ENCODE results near the gene MBTPS2.
"Not testable (repeated sequence)": the region's sequence is repeated elsewhere in the genome, so short reads cannot be mapped to it uniquely, and the experiment has no call there.

Gene MBTPS2

GRCh38 chrX:21839334-21840192, at the start of gene MBTPS2:
TSS of gene MBTPS2 (plus strand) at chrX:21839617. CDS start at chrX:21839735, 118 bp downstream.
- peak; percentile 83 for DNase-seq

GRCh38 chrX:21798677-21799219, 40.7 kb upstream of the MBTPS2 start:
- no peak for DNase-seq

GRCh38 chrX:21799767-21800166, 39.6 kb upstream of the MBTPS2 start:
- no peak for DNase-seq

DNA sequence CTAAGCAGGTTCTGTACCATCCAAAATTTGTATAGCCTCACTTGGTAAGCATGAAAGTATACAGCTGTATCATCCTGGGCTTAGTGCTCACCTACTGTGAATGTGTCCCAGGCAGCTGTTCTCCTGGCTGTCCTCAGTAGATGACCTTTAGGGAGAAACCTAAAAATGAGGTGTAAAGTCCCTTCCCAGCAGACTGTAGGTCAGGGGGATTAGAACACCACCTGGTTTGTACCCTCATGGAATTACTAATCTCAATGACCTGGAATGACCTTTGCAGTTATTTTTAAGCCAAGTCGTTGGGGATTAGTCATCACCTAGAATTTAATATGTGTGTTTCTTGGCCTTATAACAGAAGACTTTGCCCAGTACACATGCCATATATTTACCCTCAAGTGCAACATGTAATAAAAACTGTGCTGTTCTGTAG, 39.1 kb upstream of the MBTPS2 start:
- DNase-seq: no peak

DNA sequence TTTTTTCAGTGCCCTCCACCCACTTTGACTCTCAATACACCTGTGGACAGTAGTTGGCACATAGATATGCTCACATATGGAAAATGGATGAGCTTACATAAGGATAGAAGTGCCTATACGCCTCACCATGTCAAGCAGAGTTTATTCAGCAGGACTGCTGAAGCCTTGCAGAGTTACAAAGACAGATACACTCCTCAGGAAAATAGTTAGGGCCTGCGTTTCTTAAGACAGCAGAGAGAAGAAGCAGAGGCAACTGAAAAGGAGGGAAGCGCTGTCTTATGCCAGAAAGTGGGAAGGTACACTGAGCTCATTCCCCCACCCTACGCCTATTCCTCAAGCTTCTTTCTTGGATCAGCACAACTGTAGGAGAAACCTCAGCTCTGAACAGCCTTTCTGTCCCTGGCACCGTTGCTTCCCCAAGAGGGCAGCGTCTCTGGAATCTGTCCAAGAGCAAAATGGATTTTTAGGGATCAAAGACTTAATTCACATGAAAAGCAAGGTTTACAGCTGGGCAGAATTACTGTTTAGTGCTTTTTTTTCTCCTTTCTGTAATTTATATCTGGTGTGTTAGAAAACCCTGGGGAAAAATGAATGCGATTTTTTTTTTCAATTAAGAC, 37.3 kb upstream of the MBTPS2 start:
- DNase-seq: no peak

DNA sequence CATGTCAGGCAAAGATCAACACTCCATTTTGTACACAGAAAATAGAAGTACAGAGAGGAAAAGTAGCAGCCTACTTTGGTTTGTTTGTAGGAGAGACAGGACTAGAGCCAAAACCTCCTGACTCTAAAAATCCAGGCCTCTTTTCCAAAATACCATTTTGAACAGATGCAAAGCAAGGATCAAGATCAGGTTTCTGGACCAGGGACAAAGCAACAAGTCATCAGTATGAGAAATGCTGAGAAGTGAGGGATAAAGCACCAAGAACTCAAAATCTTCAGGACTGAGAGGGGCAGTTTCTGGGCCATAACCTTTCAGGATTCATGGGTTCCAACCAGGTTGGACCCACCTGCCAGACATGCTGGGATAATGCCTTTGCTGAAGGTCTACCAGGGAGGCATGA, 36.6 kb upstream of the MBTPS2 start:
- no peak for DNase-seq

DNA sequence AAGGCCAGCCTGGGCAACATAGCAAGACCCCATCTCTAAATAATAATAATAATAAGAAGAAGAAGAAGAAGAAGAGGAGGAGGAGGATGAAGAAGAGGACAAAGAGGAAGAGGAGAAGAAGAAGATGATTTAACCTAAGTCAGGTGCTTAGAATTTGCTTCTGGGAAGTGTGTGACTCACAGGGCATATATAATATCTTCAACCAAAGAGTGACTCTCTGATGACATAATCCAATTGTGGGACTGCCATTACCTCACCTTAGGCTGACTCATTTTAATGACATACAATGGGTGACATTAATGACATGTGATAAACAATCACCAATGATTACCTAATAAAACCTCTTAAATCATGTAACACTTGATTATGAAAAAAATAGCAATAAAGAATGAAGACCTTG, 32.7 kb upstream of the MBTPS2 start:
- DNase-seq: no peak

DNA sequence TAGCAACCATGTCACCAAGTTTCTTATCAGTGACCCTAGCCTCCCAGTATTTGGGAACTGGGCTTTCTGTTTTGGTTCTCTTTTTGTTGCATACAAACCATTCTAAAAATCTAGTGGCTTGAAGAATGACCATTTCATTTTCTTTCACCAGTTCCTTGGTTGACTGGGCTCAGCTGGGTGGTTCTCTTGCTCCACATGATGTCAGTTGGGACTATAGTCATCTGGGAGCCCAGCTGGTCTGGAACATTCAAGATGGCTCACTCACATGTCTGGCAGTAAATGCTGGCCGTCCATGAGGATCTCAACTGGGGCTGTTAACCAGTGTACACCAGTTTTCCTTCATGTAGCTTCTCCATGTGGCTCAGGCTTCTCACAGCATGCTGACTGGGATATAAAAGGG, 27.6 kb upstream of the MBTPS2 start:
- DNase-seq: no peak

DNA sequence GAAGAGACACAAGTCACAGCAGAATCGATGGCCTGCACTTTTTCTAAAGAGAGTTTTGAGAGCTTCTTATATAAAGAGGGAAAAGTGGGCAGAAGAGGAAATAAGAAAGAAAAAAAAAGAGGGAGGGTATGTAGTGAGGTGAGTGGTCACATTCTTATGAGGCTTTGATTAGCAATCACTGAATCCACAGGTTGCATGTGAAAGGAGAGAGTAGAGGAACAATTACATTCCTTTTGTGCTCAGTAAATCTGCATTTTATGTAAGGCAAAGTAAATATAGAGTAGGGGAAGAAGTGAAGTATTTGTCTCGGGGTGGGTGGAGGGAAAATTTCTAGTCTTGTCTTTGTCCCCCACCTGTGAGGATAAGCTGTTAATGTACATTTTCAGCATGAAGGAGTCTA, 26.8 kb upstream of the MBTPS2 start:
- DNase-seq: no peak

- no peak for DNase-seq
These were observed 25.6 kb upstream of the MBTPS2 start for GRCh38 chrX:21813612-21814368.

- no peak for DNase-seq
These were observed 23.3 kb upstream of the MBTPS2 start for GRCh38 chrX:21816136-21816535.

DNA sequence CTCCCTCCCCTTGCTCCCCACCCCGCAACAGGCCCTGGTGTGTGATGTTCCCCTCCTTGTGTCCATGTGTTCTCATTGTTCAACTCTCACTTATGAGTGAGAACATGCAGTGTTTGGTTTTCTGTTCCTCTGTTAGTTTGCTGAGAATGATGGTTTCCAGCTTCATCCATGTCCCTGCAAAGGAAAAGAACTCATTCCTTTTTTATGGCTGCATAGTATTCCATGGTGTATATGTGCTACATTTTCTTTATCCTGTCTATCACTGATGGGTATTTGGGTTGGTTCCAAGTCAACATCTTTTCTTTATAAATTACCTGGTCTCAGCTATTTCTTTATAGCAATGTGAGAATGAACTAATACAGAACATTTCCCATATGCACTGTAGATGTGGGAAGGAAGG, 19.2 kb upstream of the MBTPS2 start:
- not testable (repeated sequence) for DNase-seq

DNA sequence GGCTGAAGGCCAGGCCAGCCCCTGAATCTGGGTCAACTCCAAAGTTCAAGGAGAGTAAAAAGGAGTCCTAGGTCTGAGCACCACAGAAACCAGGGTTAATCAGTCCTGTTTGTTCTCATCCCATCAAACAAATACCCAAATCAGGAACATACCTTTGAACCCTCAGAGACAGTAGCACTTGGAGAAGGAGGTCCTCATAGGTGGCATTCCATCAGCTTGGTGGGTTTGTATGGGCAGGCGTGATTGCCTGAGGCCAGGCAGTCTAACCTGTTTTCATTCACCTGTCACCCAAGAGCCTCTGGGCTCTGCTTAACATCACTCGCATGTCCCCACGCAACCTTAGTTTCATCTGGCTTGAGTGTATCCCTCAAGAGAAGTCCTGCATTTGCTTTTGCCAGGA, 17.5 kb upstream of the MBTPS2 start:
- no peak for DNase-seq

DNA sequence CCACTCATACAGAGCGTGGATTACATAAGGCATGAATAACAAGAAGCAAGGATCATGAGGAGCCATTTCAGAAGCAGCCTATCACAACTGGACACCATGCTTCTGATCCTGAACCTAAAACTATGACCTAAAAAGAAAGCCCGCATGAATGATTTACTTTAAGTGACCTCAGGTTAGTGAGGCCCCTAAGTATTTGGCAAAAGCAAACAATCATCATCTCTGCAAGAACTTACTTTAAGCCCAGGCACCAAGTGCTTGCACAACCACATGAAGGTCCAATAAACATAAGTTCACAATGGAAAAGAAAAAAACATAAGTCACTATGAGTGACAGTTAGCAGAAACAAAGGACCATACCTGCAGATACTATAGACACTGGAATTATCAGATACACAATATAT, 7.9 kb upstream of the MBTPS2 start:
- DNase-seq: no peak

- no peak for DNase-seq
These were observed 2.4 kb upstream of the MBTPS2 start for GRCh38 chrX:21837056-21837455.

GRCh38 chrX:21838937-21839333, 482 bp upstream of the MBTPS2 start:
- DNase-seq: peak; percentile 16

DNA sequence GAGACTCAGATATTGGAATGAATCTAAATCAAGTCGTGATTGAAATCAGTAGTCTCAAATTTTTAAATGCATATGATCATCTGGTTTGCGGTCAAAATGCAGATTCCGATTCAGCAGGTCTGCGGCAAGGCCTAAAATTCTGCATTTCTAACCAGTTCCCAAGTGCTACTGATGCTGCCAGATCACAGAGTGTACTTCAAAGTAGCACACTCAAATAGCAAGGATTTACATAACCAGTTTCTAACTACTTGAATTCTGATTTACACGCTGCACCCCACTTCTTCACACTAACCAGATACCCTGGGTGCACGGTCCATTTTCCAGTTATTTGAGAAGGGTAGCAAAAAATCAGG, 752 bp downstream of the MBTPS2 start:
- peak; percentile 0 for DNase-seq

GRCh38 chrX:21843179-21843578, 3.8 kb downstream of the MBTPS2 start:
- no peak for DNase-seq

GRCh38 chrX:21845096-21845495, 5.7 kb downstream of the MBTPS2 start:
- DNase-seq: no peak

- no peak for DNase-seq
These were observed 7.9 kb downstream of the MBTPS2 start for GRCh38 chrX:21847342-21847741.

DNA sequence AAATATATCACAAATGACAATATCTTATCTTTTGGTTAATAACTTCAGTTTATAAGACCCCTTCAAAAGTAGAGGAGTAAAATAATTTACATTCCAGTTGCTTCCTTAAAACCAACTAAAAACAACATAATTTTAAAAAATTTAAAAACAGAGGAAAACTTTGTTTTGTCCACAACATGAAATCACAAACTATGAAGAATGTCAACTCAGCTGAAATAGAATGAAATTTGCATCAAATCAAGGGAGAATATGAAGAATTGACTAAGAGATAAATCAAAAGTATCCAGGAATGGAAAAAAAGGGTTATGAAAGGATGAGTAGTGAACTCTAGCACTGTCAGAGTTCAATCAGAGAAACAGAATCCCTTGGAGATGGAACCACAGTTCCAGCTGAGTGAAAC, 14.2 kb downstream of the MBTPS2 start:
- DNase-seq: no peak

GRCh38 chrX:21855937-21856415, 16.6 kb downstream of the MBTPS2 start, which contains the start of gene YY2:
TSS of gene YY2 (plus strand) at chrX:21855987. CDS start at chrX:21856485, 498 bp downstream.
- DNase-seq: no peak

DNA sequence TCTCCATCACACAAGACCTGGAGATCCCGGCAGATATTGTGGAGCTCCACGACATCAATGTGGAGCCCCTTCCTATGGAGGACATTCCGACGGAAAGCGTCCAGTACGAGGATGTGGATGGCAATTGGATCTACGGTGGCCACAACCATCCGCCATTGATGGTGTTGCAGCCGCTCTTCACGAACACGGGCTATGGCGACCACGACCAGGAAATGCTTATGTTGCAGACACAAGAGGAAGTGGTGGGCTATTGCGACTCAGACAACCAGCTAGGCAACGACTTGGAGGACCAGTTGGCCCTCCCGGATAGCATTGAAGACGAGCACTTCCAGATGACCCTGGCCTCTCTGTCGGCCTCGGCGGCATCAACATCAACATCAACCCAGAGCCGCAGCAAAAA, 17.1 kb downstream of the MBTPS2 start:
- no peak for DNase-seq

Data from CD4-positive, alpha-beta T cell treated with Interleukin-21 for 1 hour (primary cell).